Lung (tissue), 12 donors: ENCODE results near the gene IMMT. TPM values are rescaled to one million over a fixed set of nuclear protein-coding genes. Genes with fewer than 3 reads are reported as not detected.

Experiments
- ATAC-seq: fragments of 200-7000 bp; cut with Tn5 transposase; one replicate; pipeline ENCODE4 v1.9.1; 2020; ENCODE audit warnings: moderate number of reproducible peaks; ENCODE audit not compliant: insufficient read depth, low FRiP score
- DNase-seq, 3 donors: peaks; one replicate each; pipeline ENCODE4 v3.0.0-alpha.2; 2013 to 2017
- H3K27ac ChIP-seq, 2 donors: one replicate each; pipeline ENCODE4 v1.5.1; 2013; ENCODE audit warnings: mild to moderate bottlenecking in 2 of 2, moderate library complexity in 2 of 2, control low read depth in 1 of 2, inconsistent platforms in 1 of 2, low read depth in 1 of 2, low read length in 1 of 2
- H3K27me3 ChIP-seq, 3 donors: one replicate each; pipeline ENCODE4 v1.5.1; 2013; ENCODE audit warnings: low read length in 2 of 3; ENCODE audit not compliant: control insufficient read depth in 3 of 3, insufficient read depth in 3 of 3
- H3K36me3 ChIP-seq, 4 donors: one replicate each; pipeline ENCODE4 v1.5.1; 2013; ENCODE audit warnings: low read length in 4 of 4, mild to moderate bottlenecking in 1 of 4, moderate library complexity in 1 of 4; ENCODE audit not compliant: control insufficient read depth in 4 of 4, insufficient read depth in 4 of 4
- H3K4me1 ChIP-seq, 5 donors: one replicate each; pipeline ENCODE4 v1.5.1; 2013; ENCODE audit warnings: low read length in 5 of 5, mild to moderate bottlenecking in 2 of 5, moderate library complexity in 1 of 5; ENCODE audit not compliant: control insufficient read depth in 5 of 5, insufficient read depth in 5 of 5
- H3K4me3 ChIP-seq: one replicate; pipeline ENCODE4 v1.5.1; 2013; ENCODE audit warnings: mild to moderate bottlenecking, control low read depth, moderate library complexity
- H3K9ac ChIP-seq, 2 donors: one replicate each; pipeline ENCODE4 v1.5.1; 2013; ENCODE audit warnings: low read length in 2 of 2, control low read depth in 1 of 2; ENCODE audit not compliant: insufficient read depth in 1 of 2
- H3K9me3 ChIP-seq, 4 donors: one replicate each; pipeline ENCODE4 v1.5.1; 2013; ENCODE audit warnings: low read length in 3 of 4, mild to moderate bottlenecking in 1 of 4, moderate library complexity in 1 of 4; ENCODE audit not compliant: control insufficient read depth in 4 of 4, insufficient read depth in 3 of 4
- CTCF ChIP-seq: IDR thresholded peaks from 2 replicates; pipeline ENCODE4 v1.5.1; 2012; ENCODE audit warnings: mild to moderate bottlenecking; ENCODE audit errors: control extremely low read depth, extremely low read depth
- WGBS, 2 donors: extraction: QIAGEN DNeasy Blood & Tissue Kit; methylation state at CpG; one replicate each; pipeline ENCODE4 v1.1.7; 2013; 5-methylcytosine and 5-hydroxymethylcytosine counted together
- polyA plus RNA-seq, 2 donors: library from polyadenylated mRNA; stranded (reverse); fragments of 200-250 nt; gene quantifications; one replicate each; pipeline ENCODE4 v1.2.1, GENCODE V29; 2013
- total RNA-seq, 2 donors: library from RNA; depleted of rRNA in 1 of 2; stranded (reverse); fragments of >200 nt in 1 of 2; gene quantifications; one replicate each; pipeline ENCODE4 v1.2.1, GENCODE V29; 2014 to 2021
- donor health status: control.
- donor health status: control.
- donor health status: Bipolar disorder and iron deficiency.
- donor health status: healthy.
- donor health status: DM: yes; HTN: yes; CAD: no.

Gene IMMT
- total and polyA plus RNA-seq, 4 donors, result 22.8 to 63.4 (median 48.2) TPM

- Histone ChIP-seq H3K9ac (no peak overlapping the region), H3K27me3 (no peaks in the 10 kb centered on the region), H3K36me3 (no peaks in the 10 kb centered on the region), H3K9me3 (no peaks in the 10 kb centered on the region), H3K4me1 (peaks cover 0 to 13% (median 3%) of the 10 kb centered on the region in 5 donors), H3K4me3 (no peak overlapping the region), H3K27ac (no peak overlapping the region)
- 76 to 84% methylated on average over 12 of the region's 12 CpGs for WGBS, 2 donors
- ATAC-seq (no peak), DNase-seq (no peak)
- TF ChIP-seq CTCF, result no peak
These were observed 40.1 kb upstream of the IMMT start for GRCh38 chr2:86235196-86235980.

- no peak overlapping the region for H3K27ac ChIP-seq
- no peak overlapping the region for H3K4me3 ChIP-seq
- H3K9me3 ChIP-seq, result no peaks in the 10 kb centered on the region
- ATAC-seq (no peak), DNase-seq (peak; percentile 65 to 76 (median 67))
- no peaks in the 10 kb centered on the region for H3K27me3 ChIP-seq
- no peak overlapping the region for H3K9ac ChIP-seq
- no peaks in the 10 kb centered on the region for H3K36me3 ChIP-seq
- TF ChIP-seq CTCF, result no peak
- 60 to 73% methylated on average over 3 of the region's 3 CpGs for WGBS, 2 donors
- peaks cover 0 to 13% (median 3%) of the 10 kb centered on the region in 5 donors for H3K4me1 ChIP-seq
These were observed 39.4 kb upstream of the IMMT start for GRCh38 chr2:86234563-86235131.

- H3K27me3 ChIP-seq, result no peaks in the 10 kb centered on the region
- no peak for TF ChIP-seq CTCF
- peaks cover 0 to 13% (median 6%) of the 10 kb centered on the region in 5 donors for H3K4me1 ChIP-seq
- no peak overlapping the region for H3K4me3 ChIP-seq
- WGBS, 2 donors, result 75 to 81% methylated on average over 4 of the region's 4 CpGs
- H3K36me3 ChIP-seq, result no peaks in the 10 kb centered on the region
- H3K9me3 ChIP-seq, result no peaks in the 10 kb centered on the region
- no peak overlapping the region for H3K27ac ChIP-seq
- no peak for ATAC-seq
- H3K9ac ChIP-seq, result no peak overlapping the region
- DNase-seq, result no peak
These were observed 38.2 kb upstream of the IMMT start for GRCh38 chr2:86233436-86233835.
